PC-3 (cell line): Measurements from ENCODE around the gene CDK19.

Source experiments
- CTCF ChIP-seq: fragments of 300-600 bp; sonication (generic); conservative IDR thresholded peaks from 2 replicates; pipeline ENCODE4 v1.5.1; 2017; ENCODE audit warnings: antibody characterized with exemption, low read depth, mild to moderate bottlenecking, low read length
- EZH2 ChIP-seq: fragments of 300-600 bp; sonication (generic); IDR thresholded peaks from one replicate; pipeline ENCODE4 v1.6.1; 2017; ENCODE audit warnings: antibody characterized with exemption, mild to moderate bottlenecking, low read length; ENCODE audit not compliant: unreplicated experiment
- EZH2phosphoT487 ChIP-seq: fragments of 300-600 bp; sonication (generic); IDR thresholded peaks from 2 replicates; pipeline ENCODE4 v1.6.1; 2018; ENCODE audit warnings: mild to moderate bottlenecking, antibody characterized with exemption, low read length, borderline replicate concordance

DNA sequence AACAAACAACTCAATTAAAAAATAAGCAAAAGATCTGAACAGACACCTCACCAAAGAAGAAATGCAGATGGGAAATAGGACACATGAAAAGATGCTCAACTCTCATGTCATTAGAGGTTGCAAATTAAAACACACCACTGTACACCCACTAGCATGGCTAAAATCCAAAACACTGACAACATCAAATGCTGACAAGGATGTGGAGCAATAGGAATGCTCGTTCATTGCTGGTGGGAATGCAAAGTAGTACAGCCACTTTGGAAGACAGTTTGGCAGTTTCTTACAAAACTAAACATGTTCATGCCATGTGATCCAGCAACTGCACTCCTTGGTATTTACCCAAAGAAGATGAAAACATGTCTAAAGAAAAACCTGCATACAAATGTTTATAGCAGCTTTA lies 47.2 kb downstream of the CDK19 start:
- TF ChIP-seq CTCF (no peak), EZH2phosphoT487 (no peak), EZH2 (no peak)
